Neutrophil (primary cell): ENCODE data around the gene NFKBIL1.
A peak's percentile ranks its signal among the peaks of the same experiment; 100 is the strongest.

Experiments used
- H3K27ac ChIP-seq: fragments of 200-600 bp; sonication (generic); 2 replicates; pipeline ENCODE4 v1.5.1; 2016; ENCODE audit warnings: mild to moderate bottlenecking, moderate library complexity
- H3K27me3 ChIP-seq: fragments of 200-600 bp; sonication (generic); 2 replicates; pipeline ENCODE4 v1.6.0; 2016; ENCODE audit warnings: mild to moderate bottlenecking
- H3K36me3 ChIP-seq: fragments of 200-600 bp; sonication (generic); 2 replicates; pipeline ENCODE4 v1.5.1; 2017
- H3K4me1 ChIP-seq, 2 experiments: fragments of 200-600 bp in 1 of 2; sonication (generic) in 1 of 2; 1 replicate in 1 of 2; 2 replicates in 1 of 2; pipeline versions ENCODE4 v1.5.1 to v1.6.1; 2013 to 2016; ENCODE audit warnings: low read depth in 1 of 2, low read length in 1 of 2, mild to moderate bottlenecking in 1 of 2, moderate library complexity in 1 of 2; ENCODE audit not compliant: control insufficient read depth in 1 of 2, insufficient read depth in 1 of 2
- H3K4me3 ChIP-seq, 2 experiments: fragments of 200-600 bp in 1 of 2; sonication (generic) in 1 of 2; 1 replicate in 1 of 2; 2 replicates in 1 of 2; pipeline ENCODE4 v1.5.1; 2013 to 2016; ENCODE audit warnings: low read depth in 1 of 2, low read length in 1 of 2, mild to moderate bottlenecking in 1 of 2, moderate library complexity in 1 of 2
- H3K9me3 ChIP-seq: fragments of 200-600 bp; sonication (generic); 2 replicates; pipeline ENCODE4 v1.5.1; 2016
- TF ChIP-seq, protein P1 (sequence below): fragments of 200-600 bp; sonication (generic); IDR thresholded peaks from 2 replicates; pipeline ENCODE4 v1.5.1; 2016; ENCODE audit warnings: antibody characterized with exemption

Gene NFKBIL1

GRCh38 chr6:31544676-31545075 lies 2.7 kb upstream of the NFKBIL1 start:
- Histone ChIP-seq H3K27me3 (no peaks in the 10 kb centered on the region), H3K4me3 (no peak overlapping the region), H3K4me1 (peaks cover 55 to 62% of the 10 kb centered on the region in 2 experiments), H3K27ac (no peak overlapping the region), H3K9me3 (no peaks in the 10 kb centered on the region), H3K36me3 (peaks cover 6% of the 10 kb centered on the region)
- TF ChIP-seq, protein P1, sequence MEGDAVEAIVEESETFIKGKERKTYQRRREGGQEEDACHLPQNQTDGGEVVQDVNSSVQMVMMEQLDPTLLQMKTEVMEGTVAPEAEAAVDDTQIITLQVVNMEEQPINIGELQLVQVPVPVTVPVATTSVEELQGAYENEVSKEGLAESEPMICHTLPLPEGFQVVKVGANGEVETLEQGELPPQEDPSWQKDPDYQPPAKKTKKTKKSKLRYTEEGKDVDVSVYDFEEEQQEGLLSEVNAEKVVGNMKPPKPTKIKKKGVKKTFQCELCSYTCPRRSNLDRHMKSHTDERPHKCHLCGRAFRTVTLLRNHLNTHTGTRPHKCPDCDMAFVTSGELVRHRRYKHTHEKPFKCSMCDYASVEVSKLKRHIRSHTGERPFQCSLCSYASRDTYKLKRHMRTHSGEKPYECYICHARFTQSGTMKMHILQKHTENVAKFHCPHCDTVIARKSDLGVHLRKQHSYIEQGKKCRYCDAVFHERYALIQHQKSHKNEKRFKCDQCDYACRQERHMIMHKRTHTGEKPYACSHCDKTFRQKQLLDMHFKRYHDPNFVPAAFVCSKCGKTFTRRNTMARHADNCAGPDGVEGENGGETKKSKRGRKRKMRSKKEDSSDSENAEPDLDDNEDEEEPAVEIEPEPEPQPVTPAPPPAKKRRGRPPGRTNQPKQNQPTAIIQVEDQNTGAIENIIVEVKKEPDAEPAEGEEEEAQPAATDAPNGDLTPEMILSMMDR, result no peak

- H3K9me3 ChIP-seq, result no peaks in the 10 kb centered on the region
- no peak overlapping the region for H3K4me3 ChIP-seq
- TF ChIP-seq, protein P1, result no peak
- peaks cover 49 to 56% of the 10 kb centered on the region in 2 experiments for H3K4me1 ChIP-seq
- no peak overlapping the region for H3K27ac ChIP-seq
- peaks cover under 1% of the 10 kb centered on the region for H3K36me3 ChIP-seq
- H3K27me3 ChIP-seq, result no peaks in the 10 kb centered on the region
Measured at GRCh38 chr6:31545291-31545690, 2.1 kb upstream of the NFKBIL1 start.

- Histone ChIP-seq H3K4me1 (peaks cover 49 to 53% of the 10 kb centered on the region in 2 experiments), H3K4me3 (peak within 1 kb of the TSS; percentile 64 to 72), H3K27ac (peak within 1 kb of the TSS; percentile 89)
Measured at GRCh38 chr6:31546339-31546957, 960 bp upstream of the NFKBIL1 start, which contains the start of gene ATP6V1G2. ATP6V1G2 (minus strand) TSS chr6:31546608; CDS start chr6:31546559, 49 bp downstream.

GRCh38 chr6:31547727-31548543 lies 527 bp downstream of the NFKBIL1 start:
- Histone ChIP-seq H3K27ac (peak overlapping the region; percentile 89), H3K4me1 (peaks cover 55 to 57% of the 10 kb centered on the region in 2 experiments), H3K36me3 (no peaks in the 10 kb centered on the region), H3K9me3 (no peaks in the 10 kb centered on the region), H3K27me3 (no peaks in the 10 kb centered on the region), H3K4me3 (peak overlapping the region; percentile 64 to 72)
- TF ChIP-seq, protein P1, result peak; percentile 3

More at GRCh38 chr6:31546339-31546957, 960 bp upstream of the NFKBIL1 start, which contains the start of gene ATP6V1G2:
- H3K36me3 ChIP-seq, result no peaks in the 10 kb centered on the region
- no peaks in the 10 kb centered on the region for H3K27me3 ChIP-seq
- no peaks in the 10 kb centered on the region for H3K9me3 ChIP-seq
- TF ChIP-seq, protein P1, result peak; percentile 98

- peaks cover 57 to 60% of the 10 kb centered on the region in 2 experiments for H3K4me1 ChIP-seq
- TF ChIP-seq, protein P1, result no peak
- H3K27ac ChIP-seq, result peak overlapping the region; percentile 89
- no peaks in the 10 kb centered on the region for H3K36me3 ChIP-seq
- no peaks in the 10 kb centered on the region for H3K27me3 ChIP-seq
- H3K9me3 ChIP-seq, result no peaks in the 10 kb centered on the region
- no peak overlapping the region for H3K4me3 ChIP-seq
Measured at GRCh38 chr6:31548544-31548873, 1.1 kb downstream of the NFKBIL1 start.
